ENCODE measurements around the gene HNF1A.

The HNF1A gene

GRCh38 chr12:120978296-120979219 is at the start of gene HNF1A:
HNF1A (plus strand) TSS chr12:120978543; CDS start chr12:120978769, 226 bp downstream.
- H3K4me3 ChIP-seq (ENCODE audit: severe bottlenecking): no peak within 1 kb of the TSS
- ATAC-seq (ENCODE audit: low read depth): no peak
- H3K4me1 ChIP-seq (ENCODE audit: insufficient read depth, poor library complexity, severe bottlenecking): no peaks in the 10 kb centered on the region
- H3K27ac ChIP-seq (ENCODE audit: poor library complexity, severe bottlenecking): no peak within 1 kb of the TSS
- DNase-seq (ENCODE audit: low spot score): no peak
- H3K36me3 ChIP-seq (ENCODE audit: low read depth): no peaks in the 10 kb centered on the region
- no peaks in the 10 kb centered on the region for H3K9me3 ChIP-seq (ENCODE audit: severe bottlenecking)
- H3K27me3 ChIP-seq (ENCODE audit: insufficient read depth, poor library complexity, severe bottlenecking): no peaks in the 10 kb centered on the region
- TF ChIP-seq CTCF (IDR thresholded peaks at IDR 0.05; ENCODE audit: poor library complexity, severe bottlenecking): no peak

- TF ChIP-seq CTCF (IDR thresholded peaks at IDR 0.05; ENCODE audit: poor library complexity, severe bottlenecking): no peak
- DNase-seq (ENCODE audit: low spot score): peak; percentile 78
- H3K36me3 ChIP-seq (ENCODE audit: low read depth): no peaks in the 10 kb centered on the region
- no peaks in the 10 kb centered on the region for H3K27me3 ChIP-seq (ENCODE audit: insufficient read depth, poor library complexity, severe bottlenecking)
- peak; percentile 18 for ATAC-seq (ENCODE audit: low read depth)
- peak overlapping the region; percentile 79 for H3K27ac ChIP-seq (ENCODE audit: poor library complexity, severe bottlenecking)
- H3K9me3 ChIP-seq (ENCODE audit: severe bottlenecking): no peaks in the 10 kb centered on the region
- no peak overlapping the region for H3K4me3 ChIP-seq (ENCODE audit: severe bottlenecking)
- H3K4me1 ChIP-seq (ENCODE audit: insufficient read depth, poor library complexity, severe bottlenecking): peaks cover 22% of the 10 kb centered on the region
These were observed 49.3 kb upstream of the HNF1A start for GRCh38 chr12:120928864-120929652.

- no peak overlapping the region for H3K4me3 ChIP-seq (ENCODE audit: severe bottlenecking)
- TF ChIP-seq CTCF (IDR thresholded peaks at IDR 0.05; ENCODE audit: poor library complexity, severe bottlenecking): no peak
- ATAC-seq (ENCODE audit: low read depth) (no peak), DNase-seq (ENCODE audit: low spot score) (no peak)
- no peaks in the 10 kb centered on the region for H3K36me3 ChIP-seq (ENCODE audit: low read depth)
- peaks cover 20% of the 10 kb centered on the region for H3K4me1 ChIP-seq (ENCODE audit: insufficient read depth, poor library complexity, severe bottlenecking)
- peak overlapping the region; percentile 79 for H3K27ac ChIP-seq (ENCODE audit: poor library complexity, severe bottlenecking)
- H3K9me3 ChIP-seq (ENCODE audit: severe bottlenecking): no peaks in the 10 kb centered on the region
- H3K27me3 ChIP-seq (ENCODE audit: insufficient read depth, poor library complexity, severe bottlenecking): no peaks in the 10 kb centered on the region
These were observed 48.3 kb upstream of the HNF1A start for GRCh38 chr12:120930032-120930431.

GRCh38 chr12:120932058-120932457 is 46.3 kb upstream of the HNF1A start:
- Histone ChIP-seq H3K27ac (ENCODE audit: poor library complexity, severe bottlenecking) (no peak overlapping the region), H3K4me3 (ENCODE audit: severe bottlenecking) (no peak overlapping the region), H3K27me3 (ENCODE audit: insufficient read depth, poor library complexity, severe bottlenecking) (no peaks in the 10 kb centered on the region), H3K9me3 (ENCODE audit: severe bottlenecking) (no peaks in the 10 kb centered on the region), H3K4me1 (ENCODE audit: insufficient read depth, poor library complexity, severe bottlenecking) (peaks cover 8% of the 10 kb centered on the region), H3K36me3 (ENCODE audit: low read depth) (no peaks in the 10 kb centered on the region)
- TF ChIP-seq CTCF (IDR thresholded peaks at IDR 0.05; ENCODE audit: poor library complexity, severe bottlenecking): no peak
- no peak for ATAC-seq (ENCODE audit: low read depth)
- DNase-seq (ENCODE audit: low spot score): no peak
